GM21737 (cell line): ENCODE results near the gene TSPAN4.

Experiments used
- ATAC-seq: cut with Tn5 transposase; IDR thresholded peaks from one replicate; pipeline ENCODE4 v1.9.1; 2021; ENCODE audit warnings: mild to moderate bottlenecking, moderate library complexity; ENCODE audit not compliant: unreplicated experiment

TSPAN4 gene

DNA sequence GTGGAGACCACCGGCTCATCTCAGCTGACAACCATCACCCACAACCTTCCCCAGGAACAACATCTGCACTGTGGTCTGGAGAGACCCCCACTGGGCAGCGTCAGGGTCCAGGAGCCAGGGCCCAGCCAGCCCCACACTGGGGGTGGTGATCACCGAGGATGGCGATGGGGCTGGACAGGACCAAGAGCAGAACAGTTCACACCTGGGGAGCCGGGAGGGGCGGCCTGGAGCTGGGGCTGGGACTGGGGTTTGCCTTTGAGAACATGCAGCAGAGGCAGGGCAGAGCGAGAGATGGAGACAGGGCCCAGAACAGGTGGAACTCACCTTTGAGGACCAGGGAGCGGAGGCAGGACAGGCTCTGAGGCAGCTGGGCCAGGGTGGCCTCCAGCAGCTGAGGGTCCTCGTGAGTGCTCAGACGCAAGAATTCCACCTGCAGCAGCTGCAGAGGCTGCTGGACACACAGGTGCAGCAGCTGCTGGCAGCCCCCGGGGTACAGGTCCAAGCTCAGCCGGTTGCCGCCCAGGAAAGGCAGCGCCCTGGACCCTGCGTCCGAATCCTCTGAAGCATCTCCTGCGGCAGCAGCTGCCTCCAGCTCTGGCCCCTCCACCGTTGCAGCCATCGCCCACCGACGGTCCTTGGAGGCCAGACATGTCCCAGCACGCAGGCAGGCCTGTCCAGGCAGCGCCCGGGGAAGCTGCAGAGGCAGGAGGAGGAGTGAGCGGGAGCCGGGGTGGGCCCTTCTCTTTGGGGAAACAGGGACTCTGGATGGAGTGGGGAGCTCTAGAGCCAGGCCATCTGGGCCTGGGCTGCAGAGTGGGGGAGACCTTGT, 38.7 kb upstream of the TSPAN4 start:
- ATAC-seq, result no peak

GRCh38 chr11:804599-804964, 38.1 kb upstream of the TSPAN4 start:
- ATAC-seq, result no peak

DNA sequence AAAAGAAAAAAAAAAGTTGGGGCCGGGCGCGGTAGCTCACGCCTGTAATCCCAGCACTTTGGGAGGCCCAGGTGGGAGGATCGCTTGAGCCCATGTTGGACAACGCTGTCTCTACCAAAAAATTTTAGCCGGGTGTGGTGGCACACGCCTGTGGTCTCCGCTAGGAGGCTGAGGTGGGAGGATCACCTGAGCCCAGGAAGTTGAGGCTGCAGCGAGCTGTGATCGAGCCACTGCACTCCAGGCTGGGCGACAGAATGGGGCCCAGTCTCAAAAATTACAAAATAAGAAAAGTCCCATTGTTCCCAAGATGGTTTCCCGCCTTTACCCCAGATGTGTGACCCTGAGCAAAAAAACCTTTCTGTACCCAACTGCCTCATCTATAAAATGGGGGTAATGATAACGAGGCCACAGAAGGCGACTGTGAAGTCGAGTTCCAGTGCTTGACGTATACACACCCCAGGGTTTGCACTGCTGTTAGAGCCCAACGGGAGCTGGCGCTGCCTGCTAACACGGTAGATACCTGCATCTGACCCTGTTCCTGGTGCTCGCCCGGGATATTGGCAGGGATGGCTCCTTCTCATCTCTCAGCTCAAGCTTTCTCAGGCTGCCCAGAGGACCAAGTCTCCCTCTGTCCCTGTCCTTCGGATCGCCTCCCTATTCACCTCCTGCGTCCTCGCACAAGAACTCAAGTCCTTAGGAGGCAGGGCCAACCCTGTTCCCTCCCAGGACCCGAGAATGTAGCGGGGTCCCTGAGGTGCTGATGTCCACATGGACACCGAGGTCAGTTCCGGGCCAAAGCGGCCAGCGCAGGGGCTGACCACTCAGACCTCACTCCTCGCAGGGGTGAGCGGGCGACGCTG, 34.0 kb upstream of the TSPAN4 start:
- ATAC-seq, result no peak

- peak; percentile 66 for ATAC-seq
Observed at GRCh38 chr11:809287-810039, 33.2 kb upstream of the TSPAN4 start, which contains the start of gene RPLP2. RPLP2 (plus strand) TSS chr11:809967; CDS start chr11:810235, 268 bp downstream.

DNA sequence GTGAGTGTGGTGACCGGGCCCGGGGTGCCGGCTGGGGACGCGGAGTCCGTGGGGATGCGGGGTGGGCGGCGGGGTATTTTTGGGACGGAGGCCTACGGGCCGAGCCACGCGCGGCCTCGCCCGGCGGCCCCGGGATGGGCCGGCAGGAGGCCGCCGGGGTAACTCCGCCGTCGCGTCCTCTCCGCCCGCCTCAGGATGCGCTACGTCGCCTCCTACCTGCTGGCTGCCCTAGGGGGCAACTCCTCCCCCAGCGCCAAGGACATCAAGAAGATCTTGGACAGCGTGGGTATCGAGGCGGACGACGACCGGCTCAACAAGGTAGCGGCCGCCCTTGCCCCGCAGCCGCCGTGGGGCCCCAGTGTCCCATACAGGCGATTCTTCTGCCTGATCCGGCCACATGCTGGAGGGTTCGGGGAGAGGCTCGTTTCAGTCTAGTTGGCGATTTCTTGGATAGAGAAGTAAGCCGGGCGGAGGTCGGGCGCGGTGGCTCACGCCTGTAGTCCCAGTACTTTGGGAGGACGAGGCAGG, 32.5 kb upstream of the TSPAN4 start:
- no peak for ATAC-seq

GRCh38 chr11:811446-812245, 31.0 kb upstream of the TSPAN4 start:
- ATAC-seq, result no peak

DNA sequence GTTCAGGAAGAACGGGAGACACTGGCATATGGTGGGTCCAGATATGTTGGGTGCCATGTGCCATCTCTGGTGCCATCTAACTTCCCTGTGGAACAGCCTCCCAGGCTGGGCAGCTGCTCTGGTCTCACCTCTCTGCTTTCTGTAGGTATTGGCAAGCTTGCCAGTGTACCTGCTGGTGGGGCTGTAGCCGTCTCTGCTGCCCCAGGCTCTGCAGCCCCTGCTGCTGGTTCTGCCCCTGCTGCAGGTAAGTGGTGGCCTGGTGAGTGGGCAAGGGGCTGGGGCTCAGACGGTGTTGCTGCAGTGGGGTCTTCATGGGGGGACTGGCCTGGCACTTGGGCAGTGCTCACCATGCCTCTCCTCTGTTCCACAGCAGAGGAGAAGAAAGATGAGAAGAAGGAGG, 30.3 kb upstream of the TSPAN4 start:
- no peak for ATAC-seq

DNA sequence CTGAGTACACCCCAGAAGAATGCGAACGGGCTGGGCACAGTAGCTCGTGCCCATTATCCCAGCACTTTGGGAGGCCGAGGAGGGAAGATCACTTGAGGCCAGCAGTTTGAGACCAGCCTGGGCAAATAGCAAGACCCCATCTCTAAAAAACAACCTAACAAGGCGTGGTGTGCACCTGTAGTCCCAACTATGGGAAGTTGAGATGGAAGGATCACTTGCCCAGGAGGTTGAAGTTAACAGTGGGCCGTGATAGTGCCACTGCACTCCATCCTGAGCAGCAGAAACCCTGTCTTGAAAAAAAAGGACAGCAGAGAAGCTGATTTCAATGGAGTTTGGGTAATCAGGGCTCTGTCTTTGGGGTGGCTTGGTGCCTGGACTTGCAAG, 29.6 kb upstream of the TSPAN4 start:
- ATAC-seq, result no peak

- no peak for ATAC-seq
Observed at GRCh38 chr11:813456-814096, 29.1 kb upstream of the TSPAN4 start.

GRCh38 chr11:815675-816432, 26.8 kb upstream of the TSPAN4 start:
- no peak for ATAC-seq

DNA sequence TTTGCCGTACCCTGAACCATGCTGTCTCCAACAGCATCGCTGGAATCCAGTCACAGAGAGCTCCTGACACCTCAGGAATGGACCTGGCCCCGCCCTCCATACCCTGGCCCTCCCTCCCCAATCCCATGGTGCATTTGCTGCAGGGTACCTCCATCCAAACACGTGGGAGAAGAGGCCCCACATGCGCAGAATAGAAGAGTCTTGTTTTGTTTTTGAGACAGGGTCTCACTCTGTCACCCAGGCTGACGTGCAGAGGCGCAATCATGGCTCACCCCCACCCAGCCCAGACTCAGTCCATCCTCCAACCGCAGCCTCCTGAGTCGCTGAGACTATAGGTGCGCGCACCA, 26.2 kb upstream of the TSPAN4 start:
- no peak for ATAC-seq

DNA sequence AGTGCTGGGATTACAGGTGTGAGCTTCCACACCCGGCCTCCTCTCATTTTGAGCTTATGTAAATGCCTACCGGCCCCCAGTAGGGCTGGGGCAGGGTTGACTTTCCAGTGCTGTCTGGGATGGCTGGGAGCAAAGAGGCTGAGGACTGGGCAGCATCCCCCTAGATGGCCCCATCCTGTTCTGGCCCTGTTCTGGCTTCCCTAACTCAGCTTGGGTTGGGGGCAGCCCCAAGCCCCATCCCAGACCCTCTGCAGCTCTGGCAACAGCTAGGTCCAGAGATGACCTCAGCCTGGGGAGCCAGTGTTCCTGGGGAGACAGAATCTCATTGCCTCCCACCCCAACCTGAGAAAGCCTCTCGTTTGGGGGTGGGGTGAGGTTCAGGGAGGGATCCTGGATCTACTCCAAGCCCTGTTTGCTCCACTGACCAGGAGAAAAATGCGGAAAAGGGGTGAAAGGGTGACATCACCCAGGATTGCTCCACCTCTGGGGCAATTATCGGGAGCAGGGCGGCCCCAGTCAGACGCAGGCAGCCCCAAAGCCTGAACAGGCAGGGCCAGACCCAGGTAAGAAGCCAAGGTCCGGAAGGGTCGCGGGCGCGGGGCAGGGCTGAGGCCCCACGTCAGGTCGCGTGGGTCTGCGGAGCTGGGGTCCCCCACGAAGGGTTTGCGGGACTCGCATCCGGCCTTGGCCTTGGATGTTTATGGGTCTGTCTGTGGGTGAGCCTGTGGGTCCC, 24.1 kb upstream of the TSPAN4 start, which contains the start of gene PNPLA2:
PNPLA2 (plus strand) TSS at position 519 of the 733 bp plus-strand sequence. CDS start 805 bp downstream, outside the sequence.
- ATAC-seq, result peak; percentile 4

DNA sequence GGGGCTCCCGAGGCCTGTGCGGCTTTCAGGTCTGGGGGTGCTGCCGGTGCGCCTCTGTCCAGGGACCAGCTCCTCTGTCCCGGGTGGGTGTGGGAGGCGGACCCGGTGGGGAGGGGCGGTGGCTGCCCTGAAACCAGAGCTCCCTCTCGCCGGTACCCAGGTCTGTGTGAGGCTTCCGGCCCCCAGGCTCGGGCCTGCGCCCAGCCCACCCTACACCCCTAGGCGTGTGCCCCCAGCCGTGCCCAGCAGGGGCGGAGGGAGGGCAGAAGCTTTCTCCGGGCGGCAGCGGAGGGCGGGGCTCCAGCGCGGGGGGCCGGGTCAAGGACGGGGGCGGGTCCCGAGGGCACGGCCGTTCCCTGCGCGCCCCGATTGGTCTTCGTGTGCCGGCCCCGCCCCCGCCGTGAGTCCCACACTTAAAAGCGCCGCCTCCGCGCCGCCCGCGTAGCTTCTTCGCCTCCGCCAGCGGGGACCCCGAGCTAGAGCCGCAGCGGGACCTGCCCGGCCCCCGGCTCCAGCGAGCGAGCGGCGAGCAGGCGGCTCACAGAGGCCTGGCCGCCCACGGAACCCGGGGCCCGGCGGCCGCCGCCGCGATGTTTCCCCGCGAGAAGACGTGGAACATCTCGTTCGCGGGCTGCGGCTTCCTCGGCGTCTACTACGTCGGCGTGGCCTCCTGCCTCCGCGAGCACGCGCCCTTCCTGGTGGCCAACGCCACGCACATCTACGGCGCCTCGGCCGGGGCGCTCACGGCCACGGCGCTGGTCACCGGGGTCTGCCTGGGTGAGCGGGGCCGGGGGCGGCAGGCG, 23.3 kb upstream of the TSPAN4 start:
- peak; percentile 49 for ATAC-seq

- peak; percentile 51 for ATAC-seq
Observed at GRCh38 chr11:819943-820649, 22.6 kb upstream of the TSPAN4 start.

DNA sequence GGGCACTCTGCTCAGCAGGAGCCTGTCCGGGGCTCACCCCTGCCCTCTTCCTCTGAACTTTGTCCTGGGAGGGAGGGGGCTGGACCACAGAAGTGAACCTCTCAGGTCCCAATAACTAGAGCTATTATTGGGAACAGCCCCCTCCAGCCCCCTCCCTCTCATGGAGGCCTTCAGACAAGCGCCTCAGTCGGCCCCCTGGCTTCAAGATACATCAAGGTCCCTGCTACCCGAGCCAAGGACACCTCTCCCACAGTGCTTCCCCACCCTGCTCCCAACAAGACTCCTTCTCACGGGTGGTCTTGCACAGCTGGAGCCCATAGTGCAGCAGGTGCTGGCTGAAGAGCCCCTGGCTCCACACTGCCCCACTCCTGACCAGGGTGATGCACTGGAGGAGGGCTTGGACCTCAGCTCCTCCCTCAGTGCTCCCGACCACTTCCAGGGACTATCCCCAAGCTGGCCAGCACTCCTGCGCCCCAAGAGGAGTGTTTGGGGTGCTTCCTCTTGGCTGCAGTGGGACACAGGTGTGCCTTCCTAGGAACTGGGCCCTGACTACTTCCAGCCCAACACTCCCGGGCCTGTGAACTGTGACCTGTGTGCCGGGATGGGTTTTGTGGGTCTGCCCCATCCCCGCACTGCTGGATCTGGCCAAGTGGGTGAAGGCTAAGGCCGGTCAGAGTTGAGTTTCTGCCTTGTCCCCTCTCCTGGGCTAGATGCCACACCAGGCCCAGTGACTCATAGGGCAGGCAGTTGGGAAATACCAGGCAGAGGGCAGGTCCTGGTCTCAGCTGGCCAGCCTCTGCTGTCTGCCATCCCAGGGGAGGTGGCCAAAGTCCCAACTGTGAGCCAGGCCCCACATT, 21.8 kb upstream of the TSPAN4 start:
- ATAC-seq, result no peak
